HepG2 (cell line): ENCODE results near the gene ING5. TPM values are rescaled to one million over a fixed set of nuclear protein-coding genes. Genes with fewer than 3 reads are reported as not detected.
A peak's percentile ranks its signal among the peaks of the same experiment; 100 is the strongest.

Experiments
- ARHGAP35 ChIP-seq: sonication (generic); formaldehyde crosslinking; IDR thresholded peaks from 2 replicates; pipeline ENCODE4 v1.9.0; 2022; ENCODE audit warnings: mild to moderate bottlenecking, inconsistent platforms, moderate library complexity, missing genetic modification reagents, borderline replicate concordance
- CEBPG ChIP-seq: IDR thresholded peaks from 2 replicates; pipeline ENCODE4 v1.6.1; 2016
- DNMT3B ChIP-seq: conservative IDR thresholded peaks from 2 replicates; pipeline ENCODE4 v1.6.1; 2016; ENCODE audit warnings: missing biosample characterization, control low read depth
- HMG20A ChIP-seq: IDR thresholded peaks from 2 replicates; pipeline ENCODE4 v1.6.1; 2016; ENCODE audit warnings: borderline replicate concordance
- KLF11 ChIP-seq: IDR thresholded peaks from 2 replicates; pipeline ENCODE4 v1.6.1; 2016; ENCODE audit warnings: missing compliant biosample characterization
- PITX1 ChIP-seq: sonication (generic); formaldehyde crosslinking; IDR thresholded peaks from 2 replicates; pipeline ENCODE4 v1.5.1; 2020; ENCODE audit warnings: mild to moderate bottlenecking, missing genetic modification reagents
- PLSCR1 ChIP-seq: sonication (generic); formaldehyde crosslinking; IDR thresholded peaks from 2 replicates; pipeline ENCODE4 v1.5.0; 2020; ENCODE audit warnings: missing genetic modification reagents, mild to moderate bottlenecking, borderline replicate concordance
- REXO4 ChIP-seq: sonication (generic); formaldehyde crosslinking; IDR thresholded peaks from 2 replicates; pipeline ENCODE4 v1.8.0; 2022; ENCODE audit warnings: missing genetic modification reagents, mild to moderate bottlenecking, borderline replicate concordance
- SALL2 ChIP-seq: sonication (generic); formaldehyde crosslinking; IDR thresholded peaks from 2 replicates; pipeline ENCODE4 v1.8.1; 2023; ENCODE audit warnings: mild to moderate bottlenecking, missing genetic modification reagents, inconsistent platforms
- ZNF33A ChIP-seq: sonication (generic); formaldehyde crosslinking; IDR thresholded peaks from 2 replicates; pipeline ENCODE4 v1.5.1; 2020; ENCODE audit warnings: missing genetic modification reagents, mild to moderate bottlenecking, moderate library complexity, borderline replicate concordance
- ZNF609 ChIP-seq: sonication (generic); formaldehyde crosslinking; IDR thresholded peaks from 2 replicates; pipeline ENCODE4 v1.4.0; 2020; ENCODE audit warnings: mild to moderate bottlenecking, missing genetic modification reagents, borderline replicate concordance
- ZNF747 ChIP-seq: sonication (generic); formaldehyde crosslinking; IDR thresholded peaks from 2 replicates; pipeline ENCODE4 v1.8.1; 2023; ENCODE audit warnings: missing genetic modification reagents, mild to moderate bottlenecking, borderline replicate concordance
- polyA plus RNA-seq, 8 experiments: library from polyadenylated mRNA; depleted of rRNA in 3 of 8; stranded (reverse) in 7 of 8; unstranded in 1 of 8; fragments of >200 nt; fragmentation: Illumina TruSeq in 4 of 8; extraction: Trizol in 4 of 8; gene quantifications; 2 replicates each; pipeline versions ENCODE4 v1.2.1 to v1.2.3, GENCODE V29; 2011 to 2016; ENCODE audit warnings: low read depth in 4 of 8, missing spikeins in 1 of 8, mixed read lengths in 1 of 8; ENCODE audit not compliant: insufficient read depth in 1 of 8
- total RNA-seq, 5 experiments: library from RNA; depleted of rRNA; stranded (reverse); fragments of >200 nt; fragmentation: Illumina TruSeq; extraction: Trizol; gene quantifications; 2 replicates each; pipeline ENCODE4 v1.2.3, GENCODE V29; 2016; ENCODE audit warnings: low read depth in 1 of 5
- TF ChIP-seq, protein P1 (sequence below): sonication (generic); formaldehyde crosslinking; IDR thresholded peaks from 2 replicates; pipeline ENCODE4 v1.5.1; 2020; ENCODE audit warnings: missing genetic modification reagents, mild to moderate bottlenecking, borderline replicate concordance
- TF ChIP-seq, protein P2 (sequence below): sonication (generic); formaldehyde crosslinking; IDR thresholded peaks from 2 replicates; pipeline ENCODE4 v1.5.1; 2020; ENCODE audit warnings: mild to moderate bottlenecking, missing genetic modification reagents, moderate library complexity

Gene ING5
- total and polyA plus RNA-seq, 2 of the 13 experiments (the other 11 are each of a cell fraction or from before 2014, with no cell fraction given) = 61.9 to 71.9 TPM

- TF ChIP-seq ZNF609 = peak; percentile 7; the same call in 1 of the 2 replicates
- peak; percentile 16 for TF ChIP-seq ARHGAP35 (CRISPR knock-in tag)
- TF ChIP-seq, protein P1, sequence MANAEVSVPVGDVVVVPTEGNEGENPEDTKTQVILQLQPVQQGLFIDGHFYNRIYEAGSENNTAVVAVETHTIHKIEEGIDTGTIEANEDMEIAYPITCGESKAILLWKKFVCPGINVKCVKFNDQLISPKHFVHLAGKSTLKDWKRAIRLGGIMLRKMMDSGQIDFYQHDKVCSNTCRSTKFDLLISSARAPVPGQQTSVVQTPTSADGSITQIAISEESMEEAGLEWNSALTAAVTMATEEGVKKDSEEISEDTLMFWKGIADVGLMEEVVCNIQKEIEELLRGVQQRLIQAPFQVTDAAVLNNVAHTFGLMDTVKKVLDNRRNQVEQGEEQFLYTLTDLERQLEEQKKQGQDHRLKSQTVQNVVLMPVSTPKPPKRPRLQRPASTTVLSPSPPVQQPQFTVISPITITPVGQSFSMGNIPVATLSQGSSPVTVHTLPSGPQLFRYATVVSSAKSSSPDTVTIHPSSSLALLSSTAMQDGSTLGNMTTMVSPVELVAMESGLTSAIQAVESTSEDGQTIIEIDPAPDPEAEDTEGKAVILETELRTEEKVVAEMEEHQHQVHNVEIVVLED (CRISPR knock-in tag) = peak; percentile 3; the same call in 1 of the 2 replicates
- TF ChIP-seq, protein P2, sequence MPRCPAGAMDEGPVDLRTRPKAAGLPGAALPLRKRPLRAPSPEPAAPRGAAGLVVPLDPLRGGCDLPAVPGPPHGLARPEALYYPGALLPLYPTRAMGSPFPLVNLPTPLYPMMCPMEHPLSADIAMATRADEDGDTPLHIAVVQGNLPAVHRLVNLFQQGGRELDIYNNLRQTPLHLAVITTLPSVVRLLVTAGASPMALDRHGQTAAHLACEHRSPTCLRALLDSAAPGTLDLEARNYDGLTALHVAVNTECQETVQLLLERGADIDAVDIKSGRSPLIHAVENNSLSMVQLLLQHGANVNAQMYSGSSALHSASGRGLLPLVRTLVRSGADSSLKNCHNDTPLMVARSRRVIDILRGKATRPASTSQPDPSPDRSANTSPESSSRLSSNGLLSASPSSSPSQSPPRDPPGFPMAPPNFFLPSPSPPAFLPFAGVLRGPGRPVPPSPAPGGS (CRISPR knock-in tag) = no peak; the same call in 1 of the 2 replicates
- TF ChIP-seq KLF11 (CRISPR knock-in tag) = peak; percentile 53; the same call in 1 of the 2 replicates
- no peak for TF ChIP-seq PLSCR1 (CRISPR knock-in tag)
- peak; percentile 8; the same call in 1 of the 2 replicates for TF ChIP-seq CEBPG
- TF ChIP-seq REXO4 (CRISPR knock-in tag) = no peak
- TF ChIP-seq ZNF33A (CRISPR knock-in tag) = no peak
- peak; percentile 84; the same call in 1 of the 2 replicates for TF ChIP-seq DNMT3B (CRISPR knock-in tag)
- no peak; the same call in 1 of the 2 replicates for TF ChIP-seq PITX1 (CRISPR knock-in tag)
- no peak for TF ChIP-seq HMG20A
- no peak; the same call in 1 of the 2 replicates for TF ChIP-seq SALL2
- TF ChIP-seq ZNF747 = 0 out of 2 replicates have a peak, but pooled peaks have one; percentile 54
These were observed 71.9 kb downstream of the ING5 start (continued) for GRCh38 chr2:241773511-241774418.
